Esophagus muscularis mucosa (tissue), 3 donors: Measurements from ENCODE around the gene MBOAT2.

Source experiments
- CTCF ChIP-seq, 3 experiments: fragments of 200-600 bp in 2 of 3; fragments of 450-650 bp in 1 of 3; sonication (generic) in 2 of 3; IDR thresholded peaks; one replicate each; pipeline ENCODE4 v1.5.1; 2017 to 2019; ENCODE audit warnings: antibody characterized with exemption in 3 of 3, mild to moderate bottlenecking in 2 of 3, moderate library complexity in 1 of 3
- POLR2A ChIP-seq: fragments of 450-650 bp; IDR thresholded peaks from one replicate; pipeline ENCODE4 v1.6.1; 2017; ENCODE audit warnings: antibody characterized with exemption, moderate library complexity, mild to moderate bottlenecking, low read depth

DNA sequence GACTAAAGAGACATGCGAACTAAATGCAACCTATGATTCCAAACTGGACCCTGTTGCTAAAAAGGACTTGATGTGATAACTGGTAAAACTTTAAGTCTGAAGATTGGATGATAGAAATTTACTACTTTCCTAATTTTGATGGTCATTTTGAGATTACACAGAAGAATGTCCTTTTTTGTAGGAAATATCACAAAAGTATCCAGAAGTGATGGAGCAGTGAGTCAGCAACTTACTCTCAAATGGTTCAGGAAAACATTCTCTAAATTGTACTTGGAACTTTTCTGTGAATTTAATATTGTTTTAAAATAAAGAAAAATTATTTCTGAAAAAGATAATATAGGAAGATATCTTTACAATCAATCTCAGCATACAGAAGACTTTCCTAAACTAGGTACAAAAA lies 19.9 kb downstream of the MBOAT2 start:
- TF ChIP-seq CTCF (IDR thresholded peaks at IDR 0.05): no peak
- TF ChIP-seq POLR2A: no peak
